Renal cortex interstitium (tissue), 15 donors: Measurements from ENCODE around the gene CPSF2. TPM values are rescaled to one million over a fixed set of nuclear protein-coding genes. Genes with fewer than 3 reads are reported as not detected.

ENCODE experiments used
- DNase-seq, 11 donors: peaks; one replicate each; pipeline ENCODE4 v3.0.0-alpha.2; 2013; ENCODE audit warnings: low read depth in 9 of 11, low spot score in 4 of 11; ENCODE audit errors: extremely low read depth in 1 of 11
- long read RNA-seq, 16 experiments: transcript quantifications; one replicate each; lab custom pipeline, GENCODE V29; 2026
- polyA plus RNA-seq, 3 donors: library from polyadenylated mRNA; unstranded; fragments of 120-200 nt; gene quantifications; one replicate each; pipeline ENCODE4 v1.2.1, GENCODE V29; 2013; ENCODE audit not compliant: insufficient read length in 3 of 3

Gene CPSF2
- 10 to 100 TPM; 54.5 to 77.9 (median 61.1) TPM for polyA plus RNA-seq
- long read RNA-seq, donor 1: 0 reads
- long read RNA-seq, donor 2, full-length matches to known transcripts: 2 of 2 reads
- long read RNA-seq, donor 2, partial matches to known transcripts: 0 of 2 reads
- long read RNA-seq, donor 2, other reads (novel, unspliced or antisense): 0 of 2 reads
- long read RNA-seq, donor 3, full-length matches to known transcripts: 2 of 11 reads
- long read RNA-seq, donor 3, partial matches to known transcripts: 9 of 11 reads
- long read RNA-seq, donor 3, other reads (novel, unspliced or antisense): 0 of 11 reads
- long read RNA-seq, donor 4, partial matches to known transcripts: 5 of 5 reads
- long read RNA-seq, donor 4, other reads (novel, unspliced or antisense): 0 of 5 reads
- long read RNA-seq, donor 5: 0 reads
- long read RNA-seq, donor 6, full-length matches to known transcripts: 2 of 2 reads
- long read RNA-seq, donor 6, partial matches to known transcripts: 0 of 2 reads
- long read RNA-seq, donor 6, other reads (novel, unspliced or antisense): 0 of 2 reads
- long read RNA-seq, donor 7, full-length matches to known transcripts: 4 of 13 reads
- long read RNA-seq, donor 7, partial matches to known transcripts: 9 of 13 reads
- long read RNA-seq, donor 7, other reads (novel, unspliced or antisense): 0 of 13 reads
- long read RNA-seq, donor 8: 0 reads
- long read RNA-seq, donor 9, full-length matches to known transcripts: 2 of 9 reads
- long read RNA-seq, donor 9, partial matches to known transcripts: 7 of 9 reads
- long read RNA-seq, donor 9, other reads (novel, unspliced or antisense): 0 of 9 reads
- long read RNA-seq, donor 10, full-length matches to known transcripts: 3 of 15 reads
- long read RNA-seq, donor 10, partial matches to known transcripts: 12 of 15 reads
- long read RNA-seq, donor 10, other reads (novel, unspliced or antisense): 0 of 15 reads
- long read RNA-seq, donor 11, full-length matches to known transcripts: 3 of 9 reads
- long read RNA-seq, donor 11, partial matches to known transcripts: 6 of 9 reads
- long read RNA-seq, donor 11, other reads (novel, unspliced or antisense): 0 of 9 reads
- long read RNA-seq, donor 12, full-length matches to known transcripts: 2 of 2 reads
- long read RNA-seq, donor 12, partial matches to known transcripts: 0 of 2 reads
- long read RNA-seq, donor 12, other reads (novel, unspliced or antisense): 0 of 2 reads
- long read RNA-seq, donor 13: 0 reads
- long read RNA-seq, donor 14: 0 reads
- long read RNA-seq, donor 15, full-length matches to known transcripts: 1 of 1 reads
- long read RNA-seq, donor 15, partial matches to known transcripts: 0 of 1 reads
- long read RNA-seq, donor 15, other reads (novel, unspliced or antisense): 0 of 1 reads
- long read RNA-seq, donor 16, full-length matches to known transcripts: 6 of 12 reads
- long read RNA-seq, donor 16, partial matches to known transcripts: 6 of 12 reads
- long read RNA-seq, donor 16, other reads (novel, unspliced or antisense): 0 of 12 reads

GRCh38 chr14:92121670-92122350, at the start of gene CPSF2, which contains the start of gene NDUFB1:
Gene CPSF2, plus strand, starts transcription at chr14:92121969. Its CDS starts 9,016 bp downstream, at chr14:92130985.
Gene NDUFB1, minus strand, starts transcription at chr14:92121706. Its CDS starts 4,069 bp downstream, at chr14:92117637.
- DNase-seq: peak; percentile 47 to 84 (median 75)

GRCh38 chr14:92074555-92074954, 47.2 kb upstream of the CPSF2 start:
- DNase-seq: no peak

GRCh38 chr14:92088494-92088893, 33.3 kb upstream of the CPSF2 start:
- no peak for DNase-seq

DNA sequence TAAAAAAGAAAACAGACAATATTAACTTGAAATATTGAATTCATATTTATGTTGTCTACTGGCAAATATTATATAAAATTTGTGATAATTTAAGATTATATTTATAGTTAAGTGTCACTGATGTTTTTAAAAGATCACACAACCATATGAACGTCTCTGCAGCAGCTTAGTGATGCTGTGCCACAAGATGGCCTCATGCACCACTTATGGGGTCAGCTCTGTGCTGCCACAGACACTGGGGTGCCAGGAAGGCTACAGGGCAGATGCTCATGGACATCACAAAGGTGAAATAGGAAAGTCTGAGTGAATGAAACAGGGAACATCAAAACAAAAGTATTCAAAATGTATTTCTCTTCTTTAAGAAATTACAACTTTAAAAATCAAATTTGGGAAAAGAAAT, 28.4 kb upstream of the CPSF2 start:
- DNase-seq: no peak

DNA sequence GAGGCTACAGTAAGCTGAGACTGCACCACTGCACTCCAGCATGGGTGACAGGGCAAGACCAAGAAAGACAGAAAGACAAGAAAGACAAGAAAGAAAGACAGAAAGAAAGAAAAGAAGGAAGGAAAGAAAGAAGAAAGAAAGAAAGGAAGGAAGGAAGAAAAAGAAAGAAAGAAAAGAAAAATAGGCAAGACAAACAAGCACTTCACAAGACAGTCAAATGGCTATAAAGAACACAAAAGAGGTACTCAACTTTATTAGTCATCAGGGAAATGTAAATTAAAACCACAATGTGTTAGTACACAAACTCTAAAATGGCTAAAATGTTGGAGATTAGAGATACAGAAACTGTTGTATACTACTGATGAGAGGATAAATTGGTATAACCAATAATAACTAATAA, 22.0 kb upstream of the CPSF2 start:
- DNase-seq: no peak

DNA sequence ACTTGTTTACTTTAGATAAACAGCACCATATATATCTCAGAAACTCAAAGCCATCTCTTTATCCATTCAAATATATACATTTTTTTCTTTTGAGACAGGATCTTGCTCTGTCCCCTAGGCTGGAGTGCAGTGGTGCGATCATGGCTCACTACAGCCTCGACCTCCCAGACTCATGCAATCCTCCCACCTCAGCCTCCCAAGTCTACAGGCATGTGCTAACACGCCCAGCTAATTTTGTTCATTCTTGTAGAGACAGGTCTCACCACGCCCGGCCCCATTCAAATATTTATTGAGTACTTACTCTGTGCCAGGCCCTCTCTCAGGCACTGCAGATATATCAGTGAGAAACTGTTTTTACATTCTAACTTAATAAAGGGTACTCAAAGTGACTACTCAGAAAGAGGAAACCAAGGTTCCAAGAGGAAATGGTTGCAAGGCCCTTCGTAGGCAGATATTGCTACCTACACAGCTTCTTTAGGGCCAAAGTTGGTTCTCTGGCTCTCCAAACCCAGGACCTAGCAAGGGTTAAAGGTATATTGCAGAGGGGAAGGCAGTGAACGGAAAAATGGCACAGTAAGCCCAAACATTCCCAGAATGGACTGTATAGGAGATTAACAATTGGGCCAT, 18.3 kb upstream of the CPSF2 start:
- no peak for DNase-seq

DNA sequence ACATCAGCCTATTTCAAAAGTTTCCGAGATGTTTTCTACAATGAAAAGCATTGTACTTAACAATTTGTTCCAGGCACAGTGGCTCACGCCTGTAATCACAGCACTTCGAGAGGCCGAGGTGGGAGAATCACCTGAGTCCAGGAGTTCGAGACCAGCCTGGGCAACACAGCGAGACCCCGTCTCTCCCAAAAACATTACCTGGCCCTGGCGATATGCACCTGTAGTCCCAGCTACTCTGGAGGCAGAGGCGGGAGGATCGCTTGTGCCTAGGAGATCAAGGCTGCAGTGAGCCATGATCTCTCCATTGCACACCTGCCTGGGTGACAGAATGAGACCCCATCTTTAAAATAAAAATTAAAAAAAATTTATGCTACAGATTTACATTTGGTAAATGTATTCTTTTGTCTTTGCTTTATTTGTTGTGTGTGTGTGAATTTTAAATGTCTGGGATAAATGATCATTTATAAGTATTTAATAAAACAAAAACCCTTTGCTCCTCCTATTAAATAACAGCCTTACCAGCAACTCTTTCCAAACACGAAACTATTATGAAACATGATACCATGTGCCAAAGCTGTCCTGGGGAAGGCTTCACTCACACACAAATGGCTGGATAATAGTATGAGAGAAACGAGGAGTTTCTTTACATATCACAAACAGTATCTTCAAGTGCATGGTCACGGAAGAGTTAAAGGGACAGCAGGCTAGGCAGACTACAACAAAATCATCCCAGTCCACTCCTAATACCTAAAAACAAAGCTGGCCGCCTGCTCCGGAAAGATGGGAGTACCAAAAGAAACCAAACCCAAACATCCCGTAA, 16.5 kb upstream of the CPSF2 start:
- no peak for DNase-seq

DNA sequence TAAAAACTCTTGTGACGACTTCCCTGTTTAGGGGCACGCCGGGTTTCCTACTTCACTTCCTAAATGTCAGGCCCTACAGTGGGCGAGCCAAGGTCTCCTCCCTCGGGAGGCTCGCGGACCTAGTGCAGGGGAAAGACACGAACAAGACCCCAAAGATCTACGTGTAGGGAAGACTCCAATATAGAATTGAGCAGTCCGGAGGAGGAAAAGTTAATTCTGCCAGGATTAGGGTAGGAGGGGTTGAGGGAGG, 16.0 kb upstream of the CPSF2 start:
- DNase-seq: peak in 6 of 11 donors; percentile 21 to 49 (median 30)

GRCh38 chr14:92106143-92106926, 15.4 kb upstream of the CPSF2 start, which contains the start of gene ATXN3:
Gene ATXN3, minus strand, starts transcription at chr14:92106582. Its CDS starts 30 bp downstream, at chr14:92106552.
- DNase-seq: peak; percentile 83 to 98 (median 95)

GRCh38 chr14:92108345-92109254, 13.2 kb upstream of the CPSF2 start:
- peak in 3 of 11 donors; percentile 8 to 23 (median 23) for DNase-seq

DNA sequence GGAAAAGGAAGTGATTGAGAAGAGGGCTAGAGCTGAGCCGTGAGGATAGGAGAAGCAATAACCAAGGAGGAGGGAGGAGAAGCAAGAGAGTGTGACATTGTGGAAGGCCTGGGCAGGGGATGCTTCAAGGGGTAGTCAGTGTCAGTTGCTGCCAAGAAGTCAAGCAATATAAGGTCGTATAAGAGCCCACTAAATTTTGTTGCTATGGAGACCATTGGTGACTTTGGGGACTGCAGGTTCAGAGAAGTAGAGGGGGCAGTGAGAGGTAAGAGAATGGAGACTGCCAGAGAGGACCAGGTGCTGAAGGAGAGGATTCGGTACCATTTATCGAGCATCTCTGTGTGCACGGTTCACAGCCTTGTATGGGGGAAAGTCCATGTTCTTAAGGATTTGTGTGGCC, 12.3 kb upstream of the CPSF2 start:
- DNase-seq: no peak

- peak in 7 of 11 donors; percentile 13 to 48 (median 29) for DNase-seq
Observed at GRCh38 chr14:92121207-92121669, 531 bp upstream of the CPSF2 start.

DNA sequence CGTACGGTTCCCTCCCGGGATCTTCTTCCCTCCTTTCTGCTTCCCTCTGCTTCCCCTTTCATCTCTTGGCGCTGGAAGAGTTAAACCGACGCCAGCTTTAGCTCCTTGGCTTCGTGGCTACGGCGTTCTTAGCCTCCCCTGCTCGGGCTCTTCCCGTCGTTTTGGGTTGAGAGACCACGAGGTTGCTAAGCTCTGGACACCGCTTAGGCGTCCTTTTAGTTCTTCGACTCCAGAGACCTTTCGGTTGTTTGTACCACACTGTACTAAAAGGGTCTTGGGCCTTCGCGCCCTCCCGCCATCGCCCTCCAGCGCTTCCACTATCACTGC, 545 bp downstream of the CPSF2 start:
- DNase-seq: peak in 8 of 11 donors; percentile 15 to 49 (median 40)

DNA sequence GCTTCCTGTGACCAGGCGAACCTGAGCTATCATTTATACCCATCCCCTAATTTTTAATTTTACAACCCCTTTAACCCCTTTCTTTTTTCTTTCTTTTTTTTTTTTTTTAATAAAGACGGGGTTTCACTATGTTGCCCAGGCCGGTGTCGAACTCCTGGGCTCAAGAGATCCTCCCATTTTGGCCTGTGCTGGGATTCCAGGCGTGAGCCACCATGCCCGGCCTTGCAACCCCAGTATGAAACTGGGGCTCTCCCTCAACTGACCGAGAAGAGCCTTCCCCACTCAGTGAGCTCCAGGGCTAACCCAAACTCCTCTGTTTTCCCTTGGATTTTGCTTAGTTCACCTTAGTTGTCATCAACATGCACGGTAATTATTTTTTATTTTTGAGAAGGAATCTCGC, 992 bp downstream of the CPSF2 start:
- no peak for DNase-seq

DNA sequence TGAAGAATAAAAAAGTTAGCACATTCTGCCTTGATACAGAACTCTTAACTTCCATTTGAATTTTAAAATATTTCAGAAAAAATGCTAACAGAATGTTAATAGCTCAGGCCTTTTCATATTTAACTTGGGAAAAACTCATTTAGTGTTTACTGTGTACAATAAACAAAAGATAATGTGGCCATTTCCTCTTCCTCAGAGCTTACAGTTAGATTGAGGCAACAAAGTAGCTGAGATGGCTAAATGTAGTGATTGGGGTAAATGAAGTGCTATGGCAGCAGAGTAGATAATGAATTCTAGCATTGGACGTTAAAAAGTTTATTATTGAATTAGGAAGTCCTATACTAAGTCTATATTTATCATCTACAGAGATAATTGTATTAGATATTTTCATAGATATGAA, 12.7 kb downstream of the CPSF2 start:
- DNase-seq: no peak
